SKM-1 treated with dmso at 0.1 percent for 144 hours (cell line): ENCODE results near the gene DR1.
"Not testable (repeated sequence)": the region's sequence is repeated elsewhere in the genome, so short reads cannot be mapped to it uniquely, and the experiment has no call there.

Source experiments
- DNase-seq: peaks from one replicate; lab custom pipeline; 2025; ENCODE audit not compliant: unreplicated experiment; lab: John Stamatoyannopoulos, UW

The DR1 gene

GRCh38 chr1:93374334-93375106 is 28.8 kb downstream of the DR1 start:
- no peak for DNase-seq

DNA sequence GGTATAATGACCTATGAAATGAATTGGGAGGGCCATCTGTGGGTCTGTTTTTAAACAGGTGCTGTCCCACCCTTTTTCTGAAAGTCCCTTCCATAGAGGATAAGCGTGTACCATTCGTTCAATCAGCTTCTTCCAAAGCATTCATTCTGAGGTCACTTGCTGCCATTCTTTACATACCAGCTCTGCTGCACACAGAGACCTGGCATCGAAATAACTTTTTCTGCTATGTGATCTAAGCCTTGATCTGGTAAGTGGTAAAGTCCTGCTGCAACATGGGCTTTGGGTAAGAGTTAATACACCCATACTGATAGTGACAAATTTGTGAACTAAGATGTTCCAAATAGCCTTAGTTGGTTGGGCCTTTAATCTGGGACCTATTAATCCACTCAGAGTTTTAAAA is 38.9 kb downstream of the DR1 start:
- no peak for DNase-seq

GRCh38 chr1:93386268-93386667 is 40.6 kb downstream of the DR1 start:
- not testable (repeated sequence) for DNase-seq

- DNase-seq: no peak
Measured at GRCh38 chr1:93394514-93394913, 48.8 kb downstream of the DR1 start.

GRCh38 chr1:93395195-93395594 is 49.5 kb downstream of the DR1 start:
- no peak for DNase-seq

GRCh38 chr1:93399781-93400180 is 54.1 kb downstream of the DR1 start:
- DNase-seq: no peak

GRCh38 chr1:93408203-93408602 is 62.5 kb downstream of the DR1 start:
- DNase-seq: no peak

GRCh38 chr1:93411000-93411399 is 65.3 kb downstream of the DR1 start:
- DNase-seq: no peak

GRCh38 chr1:93414749-93415148 is 69.0 kb downstream of the DR1 start:
- peak; percentile 43 for DNase-seq

GRCh38 chr1:93415296-93415695 is 69.6 kb downstream of the DR1 start:
- DNase-seq: no peak

DNA sequence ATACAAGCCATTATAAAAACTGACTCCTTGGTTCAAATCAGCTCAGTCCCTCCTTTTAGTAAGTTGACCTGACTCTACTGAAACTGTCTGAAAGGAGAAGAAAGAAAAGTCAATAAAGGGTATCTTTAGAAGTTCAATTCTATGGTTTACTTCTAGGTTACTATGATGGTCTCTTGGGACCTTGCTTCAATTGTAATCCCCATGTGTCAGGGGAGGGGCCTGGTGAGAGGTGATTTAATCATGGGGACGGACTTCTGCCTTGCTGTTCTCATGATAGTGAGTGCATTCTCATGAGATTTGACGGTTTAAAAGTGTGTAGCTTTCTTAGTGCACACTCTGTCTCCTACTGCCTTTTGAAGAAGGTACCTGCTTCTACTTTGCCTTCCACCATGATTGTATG is 70.5 kb downstream of the DR1 start:
- no peak for DNase-seq
